Panc1 (cell line): ENCODE results near the gene BBC3.

Experiments
- POLR2AphosphoS5 ChIP-seq: IDR thresholded peaks from 2 replicates; pipeline ENCODE4 v1.6.1; 2012; ENCODE audit warnings: mild to moderate bottlenecking, low read depth, low read length, moderate library complexity
- SIN3A ChIP-seq: IDR thresholded peaks from 2 replicates; pipeline ENCODE4 v1.6.1; 2012; ENCODE audit warnings: low read depth, mild to moderate bottlenecking, low read length, moderate library complexity, borderline replicate concordance; ENCODE audit not compliant: insufficient read depth
- TF ChIP-seq, protein P1 (sequence below): fragments of 450-650 bp; IDR thresholded peaks from 2 replicates; pipeline ENCODE4 v1.5.1; 2017; ENCODE audit warnings: mild to moderate bottlenecking
- TF ChIP-seq, protein P2 (sequence below), 2 experiments: IDR thresholded peaks; 2 replicates each; pipeline ENCODE4 v1.6.1; 2011 to 2012; ENCODE audit warnings: low read depth in 2 of 2, control low read depth in 1 of 2, low read length in 1 of 2, mild to moderate bottlenecking in 1 of 2, moderate library complexity in 1 of 2; ENCODE audit not compliant: insufficient read depth in 1 of 2

- TF ChIP-seq POLR2AphosphoS5 (no peak; the same call in 1 of the 2 replicates), SIN3A (no peak)
- TF ChIP-seq, protein P1, sequence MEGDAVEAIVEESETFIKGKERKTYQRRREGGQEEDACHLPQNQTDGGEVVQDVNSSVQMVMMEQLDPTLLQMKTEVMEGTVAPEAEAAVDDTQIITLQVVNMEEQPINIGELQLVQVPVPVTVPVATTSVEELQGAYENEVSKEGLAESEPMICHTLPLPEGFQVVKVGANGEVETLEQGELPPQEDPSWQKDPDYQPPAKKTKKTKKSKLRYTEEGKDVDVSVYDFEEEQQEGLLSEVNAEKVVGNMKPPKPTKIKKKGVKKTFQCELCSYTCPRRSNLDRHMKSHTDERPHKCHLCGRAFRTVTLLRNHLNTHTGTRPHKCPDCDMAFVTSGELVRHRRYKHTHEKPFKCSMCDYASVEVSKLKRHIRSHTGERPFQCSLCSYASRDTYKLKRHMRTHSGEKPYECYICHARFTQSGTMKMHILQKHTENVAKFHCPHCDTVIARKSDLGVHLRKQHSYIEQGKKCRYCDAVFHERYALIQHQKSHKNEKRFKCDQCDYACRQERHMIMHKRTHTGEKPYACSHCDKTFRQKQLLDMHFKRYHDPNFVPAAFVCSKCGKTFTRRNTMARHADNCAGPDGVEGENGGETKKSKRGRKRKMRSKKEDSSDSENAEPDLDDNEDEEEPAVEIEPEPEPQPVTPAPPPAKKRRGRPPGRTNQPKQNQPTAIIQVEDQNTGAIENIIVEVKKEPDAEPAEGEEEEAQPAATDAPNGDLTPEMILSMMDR: peak; percentile 82
- TF ChIP-seq, protein P2, sequence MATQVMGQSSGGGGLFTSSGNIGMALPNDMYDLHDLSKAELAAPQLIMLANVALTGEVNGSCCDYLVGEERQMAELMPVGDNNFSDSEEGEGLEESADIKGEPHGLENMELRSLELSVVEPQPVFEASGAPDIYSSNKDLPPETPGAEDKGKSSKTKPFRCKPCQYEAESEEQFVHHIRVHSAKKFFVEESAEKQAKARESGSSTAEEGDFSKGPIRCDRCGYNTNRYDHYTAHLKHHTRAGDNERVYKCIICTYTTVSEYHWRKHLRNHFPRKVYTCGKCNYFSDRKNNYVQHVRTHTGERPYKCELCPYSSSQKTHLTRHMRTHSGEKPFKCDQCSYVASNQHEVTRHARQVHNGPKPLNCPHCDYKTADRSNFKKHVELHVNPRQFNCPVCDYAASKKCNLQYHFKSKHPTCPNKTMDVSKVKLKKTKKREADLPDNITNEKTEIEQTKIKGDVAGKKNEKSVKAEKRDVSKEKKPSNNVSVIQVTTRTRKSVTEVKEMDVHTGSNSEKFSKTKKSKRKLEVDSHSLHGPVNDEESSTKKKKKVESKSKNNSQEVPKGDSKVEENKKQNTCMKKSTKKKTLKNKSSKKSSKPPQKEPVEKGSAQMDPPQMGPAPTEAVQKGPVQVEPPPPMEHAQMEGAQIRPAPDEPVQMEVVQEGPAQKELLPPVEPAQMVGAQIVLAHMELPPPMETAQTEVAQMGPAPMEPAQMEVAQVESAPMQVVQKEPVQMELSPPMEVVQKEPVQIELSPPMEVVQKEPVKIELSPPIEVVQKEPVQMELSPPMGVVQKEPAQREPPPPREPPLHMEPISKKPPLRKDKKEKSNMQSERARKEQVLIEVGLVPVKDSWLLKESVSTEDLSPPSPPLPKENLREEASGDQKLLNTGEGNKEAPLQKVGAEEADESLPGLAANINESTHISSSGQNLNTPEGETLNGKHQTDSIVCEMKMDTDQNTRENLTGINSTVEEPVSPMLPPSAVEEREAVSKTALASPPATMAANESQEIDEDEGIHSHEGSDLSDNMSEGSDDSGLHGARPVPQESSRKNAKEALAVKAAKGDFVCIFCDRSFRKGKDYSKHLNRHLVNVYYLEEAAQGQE (IDR thresholded peaks at IDR 0.05; ENCODE audit: insufficient read depth in 1 of 2, low read depth in 2 of 2, low read length in 1 of 2): no peak
Measured at GRCh38 chr19:47210689-47211316, 20.2 kb downstream of the BBC3 start.
